ENCODE measurements around the gene MNX1.

MNX1 gene

DNA sequence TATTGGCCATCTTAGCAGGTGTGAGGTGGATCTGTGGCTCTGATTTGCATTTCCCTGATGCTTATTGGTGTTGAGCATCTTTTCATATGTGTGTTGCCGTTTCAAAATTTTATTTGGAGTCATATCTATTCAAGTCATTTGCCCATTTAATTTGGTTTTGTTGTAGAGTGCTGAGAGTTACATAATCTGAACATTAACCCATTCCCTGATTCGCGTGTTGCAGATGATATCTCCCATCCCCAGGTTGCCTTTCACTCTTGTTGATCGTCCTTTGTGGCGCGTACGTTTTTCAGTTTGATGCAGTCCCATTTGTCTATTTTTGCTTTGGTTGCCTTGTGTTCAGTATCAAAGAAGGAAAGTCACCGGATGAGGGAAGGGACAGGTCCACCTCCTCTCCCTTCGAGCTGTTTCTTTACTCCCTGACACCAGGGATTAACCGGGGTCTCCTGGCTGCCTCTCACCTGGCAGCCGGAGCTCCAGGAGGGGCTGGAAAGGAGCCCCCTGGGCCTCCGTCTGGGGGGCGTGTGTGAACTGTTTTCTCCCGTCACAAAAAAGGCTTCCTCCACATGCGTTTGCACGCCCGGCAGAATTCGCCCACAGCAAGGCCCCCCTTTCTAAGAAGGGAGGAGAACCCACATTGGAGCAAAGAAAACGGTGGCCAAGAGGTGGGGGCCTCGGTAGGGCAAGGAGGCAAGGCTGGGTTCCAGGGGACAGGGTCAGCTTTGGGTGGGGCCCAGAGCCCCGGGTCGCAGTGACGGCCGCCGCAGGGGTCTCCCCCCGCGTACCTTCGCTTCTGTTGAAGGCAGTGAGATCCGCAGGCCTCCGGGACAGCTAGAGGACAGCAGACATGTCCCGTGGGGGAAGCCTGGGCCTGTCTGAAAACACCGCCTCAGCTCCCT, 8.3 kb downstream of the MNX1 start:
- no peak for DNase-seq (ENCODE audit: low read depth)

DNA sequence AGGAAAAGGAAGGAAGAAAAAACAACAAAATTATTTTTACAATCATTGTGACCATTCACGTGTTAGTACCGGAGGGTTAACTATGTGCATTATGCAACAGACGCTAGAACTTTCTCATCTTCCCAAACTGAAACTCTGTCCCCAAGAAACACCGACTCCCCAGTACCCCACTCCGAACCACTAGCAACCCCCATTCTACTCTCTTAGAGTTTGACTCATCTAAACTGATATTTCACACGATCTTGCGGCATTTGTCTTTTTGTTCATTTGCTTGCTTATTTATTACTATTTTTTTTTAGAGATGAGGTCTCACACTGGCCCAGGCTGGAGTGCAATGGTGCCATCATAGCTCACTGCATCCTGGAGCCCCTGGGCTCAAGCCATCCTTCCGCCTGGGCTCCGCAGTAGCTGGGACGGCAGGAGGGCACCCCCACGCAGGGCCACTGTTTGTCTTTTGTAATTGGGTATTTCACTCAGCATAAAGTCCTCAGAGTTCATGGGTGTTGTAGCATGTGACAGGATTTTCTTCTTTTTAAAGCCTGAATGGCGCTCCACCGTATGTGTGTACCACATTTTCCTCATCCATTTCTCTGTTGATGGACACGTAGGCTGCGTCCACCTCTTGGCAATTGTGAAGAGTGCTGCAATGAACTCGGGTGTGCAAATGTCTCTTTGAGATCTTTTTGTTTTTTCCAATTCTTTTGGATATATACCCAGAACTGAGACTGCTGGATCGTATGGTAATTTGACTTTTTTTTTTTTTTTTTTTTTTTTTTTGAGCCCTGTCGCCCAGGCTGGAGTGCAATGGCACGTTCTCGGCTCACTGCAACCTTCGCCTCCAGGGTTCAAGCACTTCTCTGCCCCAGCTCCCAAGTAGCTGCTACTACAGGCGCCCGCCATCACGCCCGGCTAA, 9.5 kb downstream of the MNX1 start:
- DNase-seq (ENCODE audit: low read depth), result no peak

DNA sequence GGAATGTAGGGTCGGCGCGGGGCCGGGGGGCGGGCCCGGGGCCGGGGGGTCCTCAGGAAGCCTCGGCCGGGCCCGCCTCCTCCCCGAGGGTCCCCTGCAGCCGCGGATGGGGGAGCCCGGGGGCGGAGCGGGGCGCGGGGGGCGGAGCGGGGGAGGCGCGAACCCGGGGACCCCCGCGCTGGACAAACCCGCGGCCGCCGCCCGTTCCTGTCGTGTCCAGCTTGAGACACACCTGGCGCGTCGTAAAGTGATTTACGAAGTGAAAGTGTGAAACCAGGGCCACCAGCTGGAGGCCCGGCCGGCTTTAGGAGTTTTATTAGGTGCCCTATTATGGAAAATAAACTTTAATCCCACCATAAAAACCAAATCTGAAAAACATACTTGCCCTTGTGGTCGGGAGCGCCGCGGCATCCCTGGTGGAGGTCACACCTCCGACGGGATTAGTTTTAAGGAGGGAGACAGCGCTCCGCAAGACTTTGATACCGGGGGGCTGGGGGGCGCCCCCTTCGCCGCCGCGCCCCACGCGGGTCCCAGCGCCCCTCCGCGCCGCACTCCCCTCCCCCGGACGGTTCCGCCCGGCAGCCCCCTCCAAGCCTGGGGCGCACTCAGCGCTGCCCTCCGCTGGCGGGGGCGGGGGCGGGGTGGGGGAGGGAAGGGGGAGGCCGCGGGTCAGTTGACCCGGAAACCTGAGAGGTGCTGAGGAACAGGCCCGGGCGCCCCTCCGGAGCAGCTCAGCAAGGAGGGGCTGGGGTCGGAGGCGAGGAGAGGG, 10.3 kb downstream of the MNX1 start:
- no peak for DNase-seq (ENCODE audit: low read depth)

DNA sequence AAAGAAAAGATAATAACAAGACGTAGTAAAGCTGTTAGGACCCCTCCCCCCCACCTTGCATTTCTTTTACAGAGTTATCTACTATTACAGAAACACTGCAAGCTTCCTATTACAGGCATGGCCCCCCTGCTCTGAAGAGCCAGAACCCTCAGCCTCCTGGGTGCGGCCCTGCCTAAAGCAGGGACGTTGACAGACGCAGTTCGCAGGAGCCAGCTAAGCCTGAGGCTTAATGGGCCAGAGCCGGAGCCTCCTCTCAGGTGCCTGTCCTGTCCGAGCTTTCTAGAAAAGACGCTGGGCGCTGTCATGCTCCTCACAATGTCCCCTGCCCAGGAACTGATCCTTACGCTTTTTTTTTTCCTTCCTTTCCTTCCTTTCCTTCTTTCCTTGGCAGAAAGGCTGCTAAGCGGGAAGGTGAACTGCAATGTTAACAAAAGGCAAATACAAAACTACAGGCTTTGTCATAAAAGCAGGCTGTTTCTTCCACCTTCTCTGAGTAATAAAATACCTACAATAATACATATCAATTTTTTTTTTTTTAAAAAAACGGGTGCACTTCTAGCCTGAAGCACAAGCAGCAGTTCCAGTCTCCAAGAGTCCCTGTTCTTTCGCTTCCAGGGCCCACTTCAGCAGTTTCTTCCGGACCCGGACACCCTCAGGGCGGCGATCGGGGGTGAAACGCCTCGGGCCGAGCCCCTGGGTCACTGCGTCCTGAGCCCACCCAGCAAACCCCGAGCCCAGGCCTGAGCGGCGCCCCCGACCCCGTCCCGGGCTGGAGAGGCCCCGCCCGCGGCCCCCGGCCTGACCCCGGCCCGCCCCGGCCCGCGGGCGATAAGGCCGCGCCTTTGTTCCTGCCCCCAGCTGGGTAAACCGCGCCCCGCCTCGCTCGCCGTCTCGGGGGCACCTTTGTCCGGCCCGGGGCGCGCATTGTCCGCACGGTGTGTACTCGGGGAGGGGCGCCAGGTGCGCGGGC, 11.2 kb downstream of the MNX1 start:
- DNase-seq (ENCODE audit: low read depth), result no peak

DNA sequence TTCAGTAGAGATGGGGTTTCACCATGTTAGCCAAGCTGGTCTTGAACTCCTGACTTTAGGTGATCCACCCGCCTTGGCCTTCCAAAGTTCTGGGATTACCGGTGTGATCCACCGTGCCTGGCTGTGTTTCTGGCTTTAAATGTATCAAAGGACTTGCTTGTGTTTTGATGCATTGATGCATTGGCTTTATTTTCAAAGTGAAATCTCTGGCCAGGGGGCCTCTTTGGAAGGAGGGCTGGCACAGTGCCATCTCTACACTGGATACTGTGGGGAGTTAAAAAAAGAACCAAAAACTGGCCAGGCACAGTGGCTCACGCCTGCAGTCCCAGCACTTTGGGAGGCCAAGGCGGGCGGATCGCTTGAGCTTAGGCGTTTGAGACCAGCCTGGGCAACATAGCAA, 16.0 kb downstream of the MNX1 start:
- no peak for DNase-seq (ENCODE audit: low read depth)

DNA sequence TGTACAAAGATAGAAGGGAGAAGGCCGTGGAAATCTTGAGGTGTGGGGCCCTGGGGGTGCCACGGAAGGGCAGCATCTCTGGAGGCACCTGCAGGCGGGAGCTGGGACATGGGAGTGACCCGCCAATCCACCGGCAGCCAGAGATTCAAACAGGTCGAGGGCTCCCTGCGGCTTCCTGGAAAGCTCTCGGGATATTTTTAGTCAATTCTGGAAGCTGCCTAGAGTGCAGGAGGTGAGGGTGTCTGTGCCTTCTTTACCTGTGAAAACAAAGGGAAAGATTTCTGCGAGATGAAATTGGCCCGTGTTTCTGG, 16.6 kb downstream of the MNX1 start:
- no peak for DNase-seq (ENCODE audit: low read depth)

DNA sequence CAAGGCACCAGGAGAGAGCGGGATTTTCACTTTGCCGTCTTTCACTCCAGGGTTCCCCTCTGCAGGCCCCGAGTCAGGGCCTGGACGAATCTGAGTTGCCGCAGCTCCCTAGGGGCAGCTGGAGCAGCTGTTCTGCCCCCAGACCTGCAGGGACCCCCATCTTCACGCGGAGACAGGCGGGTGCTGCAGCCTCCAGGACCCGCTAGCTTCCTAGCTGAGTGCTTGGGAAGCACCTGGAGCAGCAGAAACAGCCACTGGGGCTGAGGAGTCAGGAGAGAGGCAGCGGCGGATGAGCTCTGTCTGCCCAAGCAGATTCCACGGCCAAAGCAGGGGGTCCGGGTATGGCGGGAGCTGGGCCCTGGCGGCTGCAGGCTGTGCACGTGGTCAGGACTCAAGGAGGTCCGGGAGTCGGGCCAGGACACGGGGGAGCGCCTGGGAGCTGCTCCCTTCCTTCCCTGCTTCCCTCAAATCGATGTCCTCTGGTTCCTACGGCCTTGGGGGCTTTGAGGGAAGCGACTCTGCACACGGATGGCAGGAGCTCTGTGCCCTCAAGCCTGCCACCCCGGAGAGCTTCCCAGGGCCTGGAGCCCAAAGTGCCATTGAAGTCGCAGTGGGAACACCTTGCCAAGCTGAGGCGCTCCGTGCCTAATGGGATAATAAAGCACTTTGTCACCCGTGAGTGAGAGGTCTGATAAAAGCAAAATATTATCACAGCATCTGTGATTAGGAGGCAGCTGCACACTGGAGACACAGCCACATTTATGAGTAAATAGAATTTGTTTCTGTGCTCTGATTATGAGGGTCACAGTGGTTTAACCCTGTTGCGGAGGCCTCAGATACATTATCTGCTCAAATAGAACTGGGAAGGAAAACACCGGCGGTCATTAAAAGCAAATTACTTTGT, 17.2 kb downstream of the MNX1 start:
- no peak for DNase-seq (ENCODE audit: low read depth)

DNA sequence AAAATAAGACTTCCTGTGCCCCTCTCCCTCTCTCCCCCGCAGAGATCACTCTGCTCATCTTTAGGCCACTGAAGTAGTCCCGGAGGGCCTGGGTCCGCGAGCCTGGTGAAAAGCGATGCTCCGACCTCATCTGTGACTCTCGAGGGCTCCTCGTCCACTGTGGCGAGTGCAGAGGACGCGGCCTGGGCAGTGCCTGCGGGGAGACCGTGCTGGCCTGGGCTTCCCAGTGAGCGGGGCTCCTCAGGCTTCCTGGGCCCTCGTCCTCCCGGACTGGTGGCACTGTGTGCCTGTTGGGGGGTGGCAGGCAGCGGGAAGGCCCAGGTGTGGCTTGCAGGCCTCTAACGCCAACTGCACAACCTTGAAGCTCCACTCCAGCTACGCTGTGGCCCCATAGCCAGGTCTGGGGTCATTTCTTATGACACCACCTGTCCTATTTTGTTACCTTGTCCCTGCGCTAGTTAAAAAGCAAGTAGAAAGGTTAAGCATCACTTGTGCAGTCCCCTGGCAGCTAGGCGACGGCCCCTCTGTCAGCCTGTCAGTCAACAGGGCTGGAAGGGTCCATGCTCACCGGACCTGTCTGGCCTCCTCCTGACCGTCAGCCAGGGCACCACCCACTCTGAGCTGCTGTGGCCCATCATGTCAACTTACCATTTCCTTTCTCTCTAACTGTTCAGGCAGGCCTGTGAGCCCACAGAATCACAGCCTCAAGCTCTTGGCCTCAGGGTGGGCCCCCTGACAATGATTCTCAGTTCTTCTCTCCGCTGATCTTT, 20.5 kb downstream of the MNX1 start:
- DNase-seq (ENCODE audit: low read depth), result no peak

DNA sequence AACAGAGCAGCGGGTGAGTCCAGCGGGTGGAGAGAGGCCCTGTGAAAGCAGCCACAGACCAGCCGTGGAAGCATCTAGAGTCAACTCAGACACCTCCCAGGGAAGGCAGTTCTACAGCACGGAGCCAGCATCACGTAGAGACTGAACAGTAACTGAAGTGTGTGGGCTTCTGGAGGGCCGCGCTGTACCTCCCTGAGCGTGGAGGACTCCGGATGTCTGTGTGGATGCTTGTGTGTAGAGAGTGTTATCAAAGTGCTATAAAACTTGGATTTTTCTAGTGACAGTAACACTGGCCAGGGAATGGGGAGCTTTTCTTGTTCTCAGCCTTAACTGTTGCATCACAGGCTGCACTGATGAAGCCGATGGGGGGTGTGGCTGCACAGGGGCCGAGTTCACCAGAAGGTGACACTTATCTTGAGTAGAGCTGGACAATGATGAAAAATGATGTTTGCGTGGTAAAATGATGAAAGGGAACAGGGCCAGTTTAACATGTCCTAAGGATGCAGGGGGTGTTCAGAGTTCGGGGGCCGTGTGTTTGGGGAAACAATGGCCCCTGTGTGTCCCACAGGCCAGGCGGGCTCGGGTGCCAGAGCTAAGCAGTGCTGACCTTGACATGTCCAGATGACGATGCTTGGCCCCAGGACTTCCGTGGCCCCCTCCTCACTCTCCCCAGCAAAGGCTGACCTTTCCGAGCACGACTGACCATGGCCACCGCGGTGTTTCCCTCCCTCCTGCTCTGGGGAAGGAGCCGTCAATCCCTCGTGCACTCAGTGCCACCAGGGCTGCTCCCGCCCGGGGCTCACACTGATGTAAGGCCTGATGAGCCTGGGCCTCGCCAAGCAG, 21.9 kb downstream of the MNX1 start:
- DNase-seq (ENCODE audit: low read depth), result no peak

DNA sequence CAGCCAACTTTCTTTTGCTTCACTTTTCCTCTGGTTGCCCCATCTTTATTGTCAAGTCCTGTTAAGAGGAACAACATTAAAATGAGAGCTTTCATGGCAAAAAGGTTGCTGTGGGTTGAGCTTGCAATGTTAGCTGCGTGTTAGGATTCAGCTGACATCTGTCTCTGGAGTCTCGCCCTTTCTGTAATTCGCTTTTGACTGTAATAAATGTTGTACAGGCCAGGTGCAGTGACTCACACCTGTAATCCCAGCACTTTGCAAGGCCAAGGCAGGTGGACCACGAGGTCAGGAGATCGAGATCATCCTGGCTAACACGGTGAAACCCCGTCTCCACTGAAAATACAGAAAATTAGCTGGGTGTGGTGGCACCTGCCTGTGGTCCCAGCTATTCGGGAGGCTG, 24.1 kb downstream of the MNX1 start:
- DNase-seq (ENCODE audit: low read depth), result no peak

DNA sequence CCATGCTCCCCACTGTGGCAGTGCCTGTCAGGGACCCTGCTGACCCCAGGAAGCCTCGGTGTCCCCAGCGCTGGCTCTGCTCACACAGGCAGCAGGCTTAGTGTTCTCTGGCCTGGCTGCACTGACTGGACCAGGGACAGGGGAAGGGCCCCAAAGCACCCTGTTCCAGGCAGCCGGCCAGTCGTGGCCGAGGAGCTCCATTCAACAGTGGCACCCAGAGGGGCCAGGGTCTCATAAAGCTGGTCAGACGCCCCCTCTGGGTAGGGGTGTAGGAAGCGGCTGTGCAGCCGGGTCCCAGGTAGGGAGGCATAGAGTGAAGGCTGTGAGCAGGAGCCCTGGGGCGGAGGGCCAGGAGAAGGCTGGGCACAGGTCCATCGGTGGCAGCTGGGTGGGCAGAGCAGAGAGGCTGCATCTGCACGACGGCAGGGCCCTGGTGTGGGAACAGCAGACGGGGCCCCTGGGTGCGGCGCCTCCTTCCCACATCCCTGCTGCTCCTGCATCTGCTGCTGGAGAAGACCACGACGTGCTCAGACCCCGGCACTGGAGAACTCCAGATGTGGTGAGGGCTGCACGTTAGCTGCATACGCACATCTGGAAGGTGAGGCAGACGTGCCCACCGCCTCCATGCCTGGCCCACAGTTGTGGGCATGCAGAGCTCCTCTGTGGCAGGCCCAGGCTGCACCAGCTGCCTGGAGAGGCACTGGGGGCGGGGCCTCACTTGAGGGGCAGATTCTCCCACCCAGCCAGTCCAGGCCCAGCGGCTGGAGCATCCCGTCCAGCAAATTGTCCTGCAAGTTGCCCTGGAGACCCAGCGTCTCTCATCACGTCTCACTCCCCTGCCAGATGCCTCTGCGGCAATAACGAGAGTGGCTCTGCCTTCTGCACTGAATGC, 25.1 kb downstream of the MNX1 start:
- no peak for DNase-seq (ENCODE audit: low read depth)

DNA sequence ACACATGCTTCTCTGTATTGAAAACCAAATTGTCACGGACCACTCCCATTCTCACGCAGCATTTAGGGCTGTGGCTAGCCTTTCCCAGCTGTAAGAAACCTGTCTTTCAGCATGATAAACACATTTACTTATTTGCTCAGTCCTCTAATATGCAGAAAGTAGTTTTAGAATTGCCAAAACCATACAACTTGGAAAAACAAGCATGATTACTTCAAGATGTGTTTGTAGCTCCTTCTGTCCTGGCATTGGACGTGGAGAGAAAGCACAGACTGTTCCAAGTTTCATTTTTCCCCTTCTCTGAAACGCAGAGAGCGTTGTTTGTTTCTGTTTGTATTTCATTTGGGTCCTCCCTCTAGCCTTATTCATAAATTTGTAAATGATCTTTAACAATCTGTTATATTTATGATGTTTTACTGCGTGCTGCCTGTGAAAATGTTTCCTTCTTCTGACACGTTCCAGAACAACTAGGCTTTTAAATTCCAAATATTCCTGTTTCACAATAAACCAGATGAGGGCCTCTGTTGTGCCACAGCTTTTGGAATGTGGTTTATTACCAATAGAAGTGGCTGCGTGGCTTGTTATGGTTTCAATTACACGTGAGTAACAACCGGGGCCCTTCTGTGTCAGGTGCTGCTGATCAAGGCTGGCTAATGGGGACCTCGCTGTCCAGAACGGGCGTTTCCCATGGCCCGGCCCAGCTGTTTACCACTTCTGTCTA, 26.1 kb downstream of the MNX1 start:
- DNase-seq (ENCODE audit: low read depth), result no peak

DNA sequence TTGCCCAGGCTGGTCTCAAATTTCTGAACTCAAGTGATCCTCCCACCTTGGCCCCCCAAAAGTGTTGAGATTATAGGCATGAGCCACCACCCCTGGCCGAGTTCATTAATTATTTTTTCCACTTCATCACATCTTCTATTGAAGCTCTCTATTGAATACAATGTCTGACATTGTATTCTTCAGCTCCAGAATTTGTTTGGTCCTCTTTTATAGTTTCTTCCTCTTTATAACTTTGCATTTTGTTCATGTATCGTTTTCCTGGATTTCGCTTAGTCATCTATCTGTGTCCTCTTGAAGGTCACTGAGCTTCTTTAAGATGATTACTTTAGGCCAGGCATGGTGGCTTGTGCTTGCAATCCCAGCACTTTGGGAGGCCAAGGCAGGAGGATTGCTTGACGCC, 30.8 kb downstream of the MNX1 start:
- no peak for DNase-seq (ENCODE audit: low read depth)

DNA sequence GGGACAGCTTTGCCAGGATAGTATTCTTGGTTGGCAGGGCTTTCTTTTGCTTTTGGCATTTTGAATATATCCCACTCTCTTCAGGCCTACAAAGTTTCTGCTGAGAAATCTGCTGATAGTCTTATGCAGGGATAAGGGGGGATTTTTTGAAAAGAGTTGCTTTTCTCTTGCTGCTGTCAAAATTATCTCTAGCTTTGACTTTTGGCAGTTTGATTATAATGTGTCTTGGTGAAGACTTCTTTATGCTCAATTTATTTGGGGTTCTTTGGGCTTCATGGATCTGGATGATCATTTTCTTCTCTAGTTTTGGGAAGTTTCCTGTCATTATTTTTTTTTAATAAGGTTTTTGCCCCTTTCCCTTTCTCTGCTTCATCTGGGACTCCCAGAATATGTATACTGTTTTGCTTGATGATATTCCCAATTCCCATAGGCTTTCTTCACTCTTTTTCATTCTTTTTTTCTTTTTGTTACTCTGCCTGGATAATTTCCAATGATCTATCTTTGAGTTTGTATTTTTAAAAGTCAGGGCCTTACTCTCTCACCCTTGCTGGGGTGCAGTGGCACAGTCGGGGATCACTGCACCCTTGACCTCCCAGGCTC, 31.4 kb downstream of the MNX1 start:
- DNase-seq (ENCODE audit: low read depth), result no peak

DNA sequence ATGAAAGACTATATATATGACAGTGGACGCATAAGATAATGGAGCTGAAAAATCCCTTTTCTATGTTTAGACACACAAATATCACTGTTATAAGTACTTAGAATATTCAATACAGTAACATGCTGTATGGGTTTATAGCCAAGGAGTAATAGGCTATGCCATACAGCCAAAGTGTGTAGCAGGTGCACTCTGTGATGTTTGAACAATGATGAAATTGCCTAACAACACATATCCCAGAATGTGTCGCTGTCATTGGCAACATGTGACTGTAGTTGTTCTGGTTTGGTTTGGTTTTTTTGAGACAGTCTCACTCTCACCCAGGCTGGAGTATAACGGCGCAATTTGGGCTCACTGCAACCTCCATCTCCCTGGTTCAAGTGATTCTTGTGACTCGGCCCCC, 34.8 kb downstream of the MNX1 start:
- no peak for DNase-seq (ENCODE audit: low read depth)

DNA sequence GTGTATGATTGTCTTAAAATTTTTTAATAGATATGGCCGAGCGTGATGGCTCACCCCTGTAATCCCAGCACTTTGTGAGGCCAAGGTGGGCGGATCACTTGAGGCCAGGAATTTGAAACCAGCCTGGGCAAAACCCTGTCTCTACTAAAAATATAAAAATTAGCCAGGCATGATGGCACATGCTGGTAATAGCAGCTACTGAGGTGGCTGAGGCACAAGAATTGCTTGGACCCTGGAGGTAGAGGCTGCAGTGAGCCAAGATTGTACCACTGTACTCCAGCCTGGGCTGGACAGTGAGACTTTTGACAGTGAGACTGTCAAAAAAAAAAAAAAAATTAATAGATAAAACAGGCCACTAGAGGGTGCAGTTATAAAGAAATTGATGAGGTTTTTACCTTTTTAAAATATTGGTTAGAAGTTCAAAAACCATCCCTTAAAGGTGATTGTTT, 40.5 kb downstream of the MNX1 start:
- DNase-seq (ENCODE audit: low read depth), result no peak
